ENCODE results near the gene FGGY.
"Not testable (repeated sequence)": the region's sequence is repeated elsewhere in the genome, so short reads cannot be mapped to it uniquely, and the experiment has no call there.

Gene FGGY

DNA sequence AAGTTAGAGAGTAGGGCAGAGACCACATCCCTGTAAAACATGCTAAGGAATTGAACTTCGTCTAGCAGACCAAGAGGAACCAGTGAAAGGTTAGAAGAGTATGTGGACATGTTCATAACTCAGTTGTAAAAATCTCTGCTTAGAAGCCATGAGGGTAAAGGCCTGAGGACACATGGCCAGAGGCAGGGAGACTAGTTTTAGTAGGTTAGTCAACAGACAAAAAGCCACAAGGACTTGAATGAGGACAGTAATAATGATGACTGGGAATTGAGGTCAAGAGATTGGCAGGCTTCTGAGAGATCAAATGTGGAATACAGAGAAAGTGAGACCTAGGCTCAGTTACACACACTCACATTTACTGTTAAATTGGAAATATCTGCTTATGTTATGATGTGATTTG, 312.4 kb downstream of the FGGY start:
- no peak for DNase-seq (ENCODE audit: low read depth in 2 of 2, low spot score in 1 of 2)

DNA sequence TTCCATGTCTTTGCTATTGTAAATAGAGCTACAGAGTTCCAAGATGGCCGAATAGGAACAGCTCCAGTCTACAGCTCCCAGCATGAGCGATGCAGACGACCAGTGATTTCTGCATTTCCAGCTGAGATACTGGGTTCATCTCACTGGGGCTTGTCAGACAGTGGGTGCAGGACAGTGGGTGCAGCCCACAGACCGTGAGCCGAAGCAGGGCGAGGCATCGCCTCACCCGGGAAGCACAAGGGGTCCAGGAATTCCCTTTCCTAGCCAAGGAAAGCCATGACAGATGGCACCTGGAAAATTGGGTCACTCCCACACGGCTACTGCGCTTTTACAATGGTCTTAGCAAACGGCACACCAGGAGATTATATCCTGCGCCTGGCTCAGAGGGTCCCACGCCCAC, 313.6 kb downstream of the FGGY start:
- not testable (repeated sequence) for DNase-seq (ENCODE audit: low read depth in 2 of 2, low spot score in 1 of 2)

DNA sequence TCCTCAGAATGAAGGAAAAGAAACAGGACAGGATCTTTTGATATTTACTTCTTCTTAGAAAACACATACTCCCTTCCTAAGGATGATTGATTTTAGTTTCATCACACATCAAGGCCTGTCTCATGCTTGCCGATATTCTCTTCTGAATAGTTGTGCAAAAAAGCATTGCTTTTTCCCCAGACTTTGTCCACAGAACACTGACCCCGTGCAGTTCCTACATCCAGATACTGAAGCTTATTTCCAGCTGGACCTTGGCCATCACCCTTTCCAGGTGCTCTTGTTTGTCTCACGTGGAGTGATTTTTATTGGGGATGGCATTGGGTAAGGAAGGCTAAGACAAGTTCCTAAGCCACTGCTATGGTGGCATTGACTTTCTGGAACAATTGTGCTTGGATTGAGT, 320.5 kb downstream of the FGGY start:
- no peak for DNase-seq (ENCODE audit: low read depth in 2 of 2, low spot score in 1 of 2)

GRCh38 chr1:59619557-59619956, 322.7 kb downstream of the FGGY start:
- DNase-seq (ENCODE audit: low read depth in 2 of 2, low spot score in 1 of 2): no peak

DNA sequence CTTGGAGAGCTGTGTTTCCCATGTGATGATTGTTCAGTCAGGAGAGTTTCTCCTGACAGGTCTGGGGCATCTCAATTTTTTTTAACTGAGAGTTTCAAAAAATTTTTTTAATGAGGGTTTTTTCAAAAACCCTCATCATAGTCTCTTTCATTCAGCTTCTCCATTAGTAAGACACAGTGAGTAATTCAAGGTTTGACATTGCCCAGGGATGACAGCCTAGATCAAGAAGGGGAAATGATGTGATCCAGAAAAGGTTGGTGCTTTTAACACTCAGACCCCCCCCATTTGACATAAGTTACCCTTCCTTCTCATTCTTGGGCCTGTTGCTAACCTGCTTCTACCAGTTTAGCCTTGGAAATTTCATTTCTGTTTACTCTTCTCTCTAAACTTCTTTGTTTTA, 328.5 kb downstream of the FGGY start:
- no peak for DNase-seq (ENCODE audit: low read depth in 2 of 2, low spot score in 1 of 2)

DNA sequence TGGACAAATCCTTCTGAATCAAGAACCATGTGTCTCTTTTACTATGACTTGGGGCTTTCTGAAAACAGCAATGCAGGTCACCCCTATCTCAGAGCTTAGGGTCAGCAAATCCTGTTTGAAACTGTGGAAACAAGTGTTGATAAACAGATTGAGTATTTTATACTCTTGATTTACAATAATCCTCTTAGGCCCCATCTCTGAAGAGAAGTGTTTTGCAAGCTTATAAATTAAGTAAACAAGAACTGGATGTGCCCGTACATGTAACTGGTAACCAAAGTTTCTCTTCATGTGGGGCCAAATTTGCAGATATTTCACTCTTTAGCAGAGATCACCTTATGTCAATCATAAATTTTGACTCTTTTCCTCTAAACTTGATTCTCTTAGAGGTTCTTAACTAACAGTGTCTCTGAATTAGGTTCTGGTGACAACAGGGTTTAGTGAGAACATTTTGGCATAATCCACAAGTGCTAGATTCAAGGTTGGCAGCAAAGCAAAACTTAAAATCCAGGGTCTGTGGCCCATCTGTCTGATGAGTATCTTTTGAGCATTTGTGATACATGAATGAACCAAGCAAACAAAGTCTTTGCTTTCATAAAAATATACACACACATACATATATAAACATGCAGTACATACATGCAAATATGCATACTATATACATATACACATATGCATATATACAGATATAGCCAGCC, 334.8 kb downstream of the FGGY start:
- no peak for DNase-seq (ENCODE audit: low read depth in 2 of 2, low spot score in 1 of 2)

- no peak for DNase-seq (ENCODE audit: low read depth in 2 of 2, low spot score in 1 of 2)
These were observed 338.2 kb downstream of the FGGY start for GRCh38 chr1:59635097-59635496.

GRCh38 chr1:59638231-59638711, 341.4 kb downstream of the FGGY start:
- DNase-seq (ENCODE audit: low read depth in 2 of 2, low spot score in 1 of 2): no peak

DNA sequence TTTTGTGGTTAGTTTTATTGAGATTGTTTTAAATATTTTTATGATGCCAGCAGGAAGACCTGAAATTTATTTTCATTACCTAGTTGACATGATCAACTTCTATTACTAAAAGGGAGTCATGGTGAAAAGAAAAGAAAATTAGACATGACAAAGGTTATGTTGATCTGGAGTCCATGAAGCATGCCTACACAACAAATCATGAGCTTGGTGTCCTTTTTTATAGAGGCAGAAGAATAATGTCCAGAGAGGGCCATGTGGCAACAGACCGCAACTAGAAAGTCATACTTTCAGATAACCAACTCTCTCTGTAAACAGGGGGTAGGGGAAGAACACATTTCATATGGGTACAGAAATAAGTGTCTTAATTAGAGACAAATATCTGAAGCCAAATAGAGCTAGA, 342.4 kb downstream of the FGGY start:
- DNase-seq (ENCODE audit: low read depth in 2 of 2, low spot score in 1 of 2): no peak

- DNase-seq (ENCODE audit: low read depth in 2 of 2, low spot score in 1 of 2): no peak
These were observed 344.0 kb downstream of the FGGY start for GRCh38 chr1:59640851-59641250.

GRCh38 chr1:59641836-59642235, 344.9 kb downstream of the FGGY start:
- DNase-seq (ENCODE audit: low read depth in 2 of 2, low spot score in 1 of 2): no peak

DNA sequence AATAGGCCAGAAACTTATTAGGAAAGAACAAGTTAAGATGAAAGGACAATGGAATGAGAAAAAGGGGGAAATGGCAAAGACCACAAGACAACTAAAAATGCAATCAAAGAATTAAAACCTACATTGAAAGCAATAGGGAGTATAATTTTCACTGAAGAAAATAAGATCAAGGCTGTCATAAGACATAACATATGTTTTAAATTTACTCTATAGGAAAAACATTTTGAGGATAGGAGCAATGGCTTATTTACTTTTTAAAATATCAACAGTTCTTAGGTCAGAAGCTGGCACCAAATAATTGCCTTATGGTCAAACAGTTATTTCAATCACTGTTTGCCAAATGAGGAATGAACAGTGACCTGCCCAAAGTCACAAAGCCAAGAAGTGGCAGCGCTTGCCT, 346.6 kb downstream of the FGGY start:
- DNase-seq (ENCODE audit: low read depth in 2 of 2, low spot score in 1 of 2): no peak

- DNase-seq (ENCODE audit: low read depth in 2 of 2, low spot score in 1 of 2): no peak
These were observed 349.0 kb downstream of the FGGY start for GRCh38 chr1:59645893-59646292.

- not testable (repeated sequence) for DNase-seq (ENCODE audit: low read depth in 2 of 2, low spot score in 1 of 2)
These were observed 356.5 kb downstream of the FGGY start for GRCh38 chr1:59653142-59653958.

DNA sequence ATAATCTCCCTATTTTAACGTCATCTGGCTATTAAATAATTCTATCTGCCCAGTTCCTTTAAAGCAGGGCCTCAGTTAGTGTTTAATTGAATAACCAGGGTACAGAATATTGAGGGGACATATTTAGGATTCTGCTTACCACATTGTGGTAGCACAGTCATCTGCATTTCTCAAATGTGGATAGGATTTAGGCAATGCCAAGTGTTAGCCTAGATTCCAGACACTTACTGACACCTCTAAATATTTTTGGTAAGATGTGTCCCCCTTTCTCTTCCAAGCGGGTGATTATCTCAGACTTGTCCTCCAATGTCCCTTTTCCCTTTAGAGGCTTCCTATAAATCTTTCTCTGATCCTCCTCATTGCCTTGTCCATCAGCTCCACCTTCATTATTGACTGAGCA, 357.1 kb downstream of the FGGY start:
- no peak for DNase-seq (ENCODE audit: low read depth in 2 of 2, low spot score in 1 of 2)

GRCh38 chr1:59657873-59658465, 361.1 kb downstream of the FGGY start:
- no peak for DNase-seq (ENCODE audit: low read depth in 2 of 2, low spot score in 1 of 2)

DNA sequence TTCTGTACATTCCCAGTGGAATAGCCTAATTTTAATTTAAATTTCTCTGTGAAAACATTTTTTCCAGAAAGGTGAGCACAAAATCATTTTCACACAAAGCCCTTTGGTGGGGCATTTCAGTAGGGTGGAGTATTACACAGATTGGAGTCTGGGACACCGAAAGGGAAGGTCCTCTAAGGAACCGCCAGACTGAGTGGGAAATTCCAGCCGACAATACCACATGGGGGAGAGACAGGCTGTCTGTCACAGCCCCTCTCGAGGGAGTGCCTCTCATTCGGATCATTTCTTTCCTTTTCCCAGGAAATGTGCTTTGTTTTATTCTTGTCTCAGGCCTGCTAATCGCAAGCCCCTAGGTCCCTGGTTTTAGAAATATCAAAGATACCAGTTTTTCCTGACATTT, 367.3 kb downstream of the FGGY start:
- no peak for DNase-seq (ENCODE audit: low read depth in 2 of 2, low spot score in 1 of 2)

GRCh38 chr1:59666106-59666505, 369.2 kb downstream of the FGGY start:
- no peak for DNase-seq (ENCODE audit: low read depth in 2 of 2, low spot score in 1 of 2)

DNA sequence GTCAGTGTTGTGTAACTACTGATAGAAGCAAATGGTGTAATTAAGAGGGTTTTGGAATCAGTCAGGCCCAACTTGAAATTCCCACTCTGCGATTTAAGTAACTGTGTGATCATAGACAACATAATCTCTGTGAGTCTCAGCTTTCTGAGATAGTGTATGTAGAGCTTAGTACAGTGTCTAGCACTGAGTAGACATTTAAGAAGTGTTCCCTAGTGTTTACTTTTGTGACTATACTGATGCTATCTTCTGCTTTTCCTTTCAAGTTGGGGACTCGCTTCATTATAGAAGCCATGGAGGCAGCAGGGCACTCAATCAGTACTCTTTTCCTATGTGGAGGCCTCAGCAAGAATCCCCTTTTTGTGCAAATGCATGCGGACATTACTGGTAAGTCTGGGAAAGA, 370.1 kb downstream of the FGGY start:
- DNase-seq (ENCODE audit: low read depth in 2 of 2, low spot score in 1 of 2): no peak

- no peak for DNase-seq (ENCODE audit: low read depth in 2 of 2, low spot score in 1 of 2)
These were observed 372.9 kb downstream of the FGGY start for GRCh38 chr1:59669752-59670312.

GRCh38 chr1:59670662-59671061, 373.8 kb downstream of the FGGY start:
- no peak for DNase-seq (ENCODE audit: low read depth in 2 of 2, low spot score in 1 of 2)
